AG09309 (cell line): ENCODE measurements around the gene GARIN5A.

Experiments
- DNase-seq: peaks from one replicate; pipeline ENCODE4 v3.0.0-alpha.2; 2010; ENCODE audit warnings: low read depth
- H3K4me3 ChIP-seq: 2 replicates; pipeline ENCODE4 v1.5.1; 2011; ENCODE audit warnings: mild to moderate bottlenecking, low read depth, low read length, moderate library complexity; ENCODE audit not compliant: control insufficient read depth
- CTCF ChIP-seq: IDR thresholded peaks from 2 replicates; pipeline ENCODE4 v1.5.1; 2011; ENCODE audit warnings: mild to moderate bottlenecking, low read depth, low read length, inconsistent platforms; ENCODE audit not compliant: insufficient read depth, control insufficient read depth; ENCODE audit errors: missing control alignments

Gene GARIN5A

GRCh38 chr19:50430888-50431342, 45.7 kb downstream of the GARIN5A start:
- no peak for TF ChIP-seq CTCF
- H3K4me3 ChIP-seq, result peak overlapping the region; percentile 53; the same call in 1 of the 2 replicates
- DNase-seq, result no peak

GRCh38 chr19:50428772-50429463, 47.7 kb downstream of the GARIN5A start:
- no peak for DNase-seq
- no peak overlapping the region for H3K4me3 ChIP-seq
- TF ChIP-seq CTCF, result no peak

- peak overlapping the region; percentile 19 for H3K4me3 ChIP-seq
- no peak for DNase-seq
Measured at GRCh38 chr19:50427997-50428425, 48.6 kb downstream of the GARIN5A start.

GRCh38 chr19:50427318-50427925, 49.2 kb downstream of the GARIN5A start:
- H3K4me3 ChIP-seq, result peak overlapping the region; percentile 19
- TF ChIP-seq CTCF, result no peak
- no peak for DNase-seq

More at GRCh38 chr19:50427997-50428425, 48.6 kb downstream of the GARIN5A start:
- TF ChIP-seq CTCF, result no peak

- H3K4me3 ChIP-seq, result no peak overlapping the region
- TF ChIP-seq CTCF, result no peak
- DNase-seq, result no peak
Measured at GRCh38 chr19:50425581-50425980, 51.1 kb downstream of the GARIN5A start.

- no peak overlapping the region for H3K4me3 ChIP-seq
- DNase-seq, result no peak
- no peak for TF ChIP-seq CTCF
Measured at GRCh38 chr19:50423279-50424113, 53.2 kb downstream of the GARIN5A start.
